Measurements from ENCODE around the gene FBXW5.

The FBXW5 gene

DNA sequence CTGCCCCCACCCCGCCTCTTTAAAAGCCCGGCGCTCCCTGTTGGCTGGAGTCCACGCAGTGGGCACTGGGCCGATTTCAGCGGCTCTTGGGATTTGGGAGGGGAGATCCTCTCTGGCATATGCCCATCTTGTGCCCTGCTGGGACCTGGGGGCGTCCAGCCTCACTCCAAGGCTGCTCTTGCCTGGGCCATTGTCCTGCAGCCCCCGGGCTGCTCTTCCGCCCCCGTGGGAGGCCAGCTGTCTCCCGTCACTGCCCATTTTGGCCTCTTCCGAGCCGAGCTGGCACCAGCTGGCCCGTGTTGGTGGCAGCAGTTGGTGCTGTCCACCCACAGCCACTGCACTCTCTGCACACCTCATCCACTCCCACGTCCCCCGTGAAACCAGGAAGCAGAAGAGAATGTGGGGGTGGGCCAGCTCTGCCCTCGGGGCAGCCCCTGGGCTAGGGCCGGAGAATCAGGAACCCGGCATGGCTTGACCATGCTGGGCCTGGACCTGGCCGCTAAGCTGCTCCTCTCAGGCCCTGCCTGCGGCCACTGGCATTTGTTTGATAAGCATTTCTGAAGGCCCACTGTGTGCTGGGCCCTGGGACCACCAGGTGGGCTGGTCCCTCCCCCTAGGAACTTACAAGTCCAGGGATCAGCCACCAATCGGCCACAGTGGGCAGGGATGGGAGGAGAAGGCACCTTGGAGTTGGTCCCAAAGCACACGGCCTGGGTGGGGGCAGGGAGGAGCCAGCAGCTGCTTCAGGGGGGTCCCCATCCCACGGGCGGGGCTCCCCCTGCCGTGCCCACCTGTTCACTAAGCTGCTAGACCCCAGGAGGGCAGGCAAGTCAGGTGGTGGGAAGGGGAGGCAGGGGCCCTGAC, 2.7 kb upstream of the FBXW5 start:
- no peak for DNase-seq

- no peak for DNase-seq
These were observed 1.9 kb upstream of the FBXW5 start for GRCh38 chr9:136946228-136947027.

DNA sequence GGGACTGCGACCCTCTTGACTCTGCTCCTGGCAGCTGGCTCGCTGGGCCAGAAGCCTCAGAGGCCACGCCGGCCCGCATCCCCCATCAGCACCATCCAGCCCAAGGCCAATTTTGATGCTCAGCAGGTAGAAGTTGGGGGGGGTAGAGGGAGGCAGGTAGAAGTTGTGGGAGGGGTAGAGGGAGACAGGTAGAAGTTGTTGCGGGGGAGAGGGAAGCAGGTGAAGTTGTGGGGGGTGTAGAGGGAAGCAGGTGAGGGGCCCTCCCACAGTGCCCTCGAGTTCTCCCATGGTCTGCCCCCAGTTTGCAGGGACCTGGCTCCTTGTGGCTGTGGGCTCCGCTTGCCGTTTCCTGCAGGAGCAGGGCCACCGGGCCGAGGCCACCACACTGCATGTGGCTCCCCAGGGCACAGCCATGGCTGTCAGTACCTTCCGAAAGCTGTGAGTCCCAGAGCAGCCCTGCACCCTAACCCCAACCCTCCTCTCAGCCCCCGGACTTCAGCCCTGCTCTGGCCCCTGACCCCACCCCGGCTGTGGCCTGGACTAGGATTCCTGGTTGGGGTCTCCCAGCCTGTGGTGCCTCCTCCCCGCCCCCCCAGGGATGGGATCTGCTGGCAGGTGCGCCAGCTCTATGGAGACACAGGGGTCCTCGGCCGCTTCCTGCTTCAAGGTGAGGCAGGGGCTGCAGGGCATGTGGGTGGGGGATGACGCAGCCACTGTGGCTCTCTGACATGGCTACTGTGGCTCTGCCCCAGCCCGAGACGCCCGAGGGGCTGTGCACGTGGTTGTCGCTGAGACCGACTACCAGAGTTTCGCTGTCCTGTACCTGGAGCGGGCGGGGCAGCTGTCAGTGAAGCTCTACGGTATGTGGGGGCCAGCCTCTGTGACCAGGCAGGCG, 1.0 kb upstream of the FBXW5 start:
- DNase-seq, result no peak

- DNase-seq, result no peak
These were observed 373 bp downstream of the FBXW5 start for GRCh38 chr9:136944212-136944518.

DNA sequence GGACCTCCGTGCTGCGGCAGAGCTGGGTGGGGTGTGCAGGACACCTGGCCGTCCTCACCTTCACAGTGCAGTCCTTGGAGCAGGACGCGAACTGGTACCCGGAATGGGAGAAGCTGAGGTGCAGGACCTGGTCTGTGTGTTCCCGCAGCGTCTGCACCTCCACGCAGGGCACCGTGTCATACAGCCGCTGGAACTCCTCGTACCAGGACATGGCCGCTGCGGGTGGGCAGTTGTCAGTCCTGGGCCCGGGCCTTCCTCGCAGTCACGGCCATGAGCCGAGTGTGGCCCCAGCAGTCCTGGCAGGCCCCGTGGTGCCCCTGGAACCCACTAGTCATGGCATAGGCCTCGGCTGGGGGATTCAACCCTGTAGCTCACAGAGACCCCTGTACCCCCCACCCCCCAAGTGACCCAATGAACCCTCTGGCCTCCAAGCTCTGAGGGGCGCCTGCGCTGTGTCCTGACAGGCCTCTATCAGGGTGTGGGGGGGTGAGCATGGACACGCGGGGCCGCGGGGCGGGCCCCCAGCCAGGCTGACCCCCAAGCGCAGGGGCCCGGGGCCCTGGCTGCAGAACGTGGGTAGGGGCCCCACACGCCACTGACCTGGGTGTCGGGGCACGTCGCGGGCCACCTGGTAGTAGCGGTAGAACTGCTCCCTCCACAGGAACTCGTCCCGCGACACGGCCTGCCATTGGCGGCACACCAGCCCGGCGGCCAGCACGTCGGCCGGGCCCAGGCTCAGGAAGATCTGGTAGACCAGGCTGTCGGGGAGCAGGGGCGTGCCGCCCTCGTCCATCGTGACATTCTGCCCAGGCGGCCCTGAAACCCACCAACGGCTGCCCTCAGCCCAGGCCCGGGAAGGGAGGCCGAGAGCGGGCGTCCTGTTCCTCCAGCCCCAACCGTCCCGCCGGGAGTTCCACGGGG, 987 bp downstream of the FBXW5 start:
- no peak for DNase-seq

DNA sequence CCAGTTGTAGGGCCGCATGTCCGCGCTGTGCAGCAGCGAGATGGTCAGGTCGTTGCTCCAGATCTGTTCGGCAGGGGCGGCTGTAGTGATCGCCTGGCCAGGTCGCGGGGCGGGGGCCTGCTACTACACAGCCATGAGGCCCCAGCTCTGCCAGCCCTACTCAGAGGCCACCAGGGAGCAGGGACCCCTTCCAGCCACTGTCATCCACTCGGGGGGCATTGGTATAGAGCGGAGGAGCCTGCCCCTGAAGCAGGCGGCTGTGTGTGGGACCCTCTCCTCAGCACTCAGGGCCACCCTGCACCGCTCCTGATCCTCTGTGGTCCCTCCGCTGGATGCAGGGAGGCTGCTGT, 1.7 kb downstream of the FBXW5 start:
- DNase-seq, result no peak

DNA sequence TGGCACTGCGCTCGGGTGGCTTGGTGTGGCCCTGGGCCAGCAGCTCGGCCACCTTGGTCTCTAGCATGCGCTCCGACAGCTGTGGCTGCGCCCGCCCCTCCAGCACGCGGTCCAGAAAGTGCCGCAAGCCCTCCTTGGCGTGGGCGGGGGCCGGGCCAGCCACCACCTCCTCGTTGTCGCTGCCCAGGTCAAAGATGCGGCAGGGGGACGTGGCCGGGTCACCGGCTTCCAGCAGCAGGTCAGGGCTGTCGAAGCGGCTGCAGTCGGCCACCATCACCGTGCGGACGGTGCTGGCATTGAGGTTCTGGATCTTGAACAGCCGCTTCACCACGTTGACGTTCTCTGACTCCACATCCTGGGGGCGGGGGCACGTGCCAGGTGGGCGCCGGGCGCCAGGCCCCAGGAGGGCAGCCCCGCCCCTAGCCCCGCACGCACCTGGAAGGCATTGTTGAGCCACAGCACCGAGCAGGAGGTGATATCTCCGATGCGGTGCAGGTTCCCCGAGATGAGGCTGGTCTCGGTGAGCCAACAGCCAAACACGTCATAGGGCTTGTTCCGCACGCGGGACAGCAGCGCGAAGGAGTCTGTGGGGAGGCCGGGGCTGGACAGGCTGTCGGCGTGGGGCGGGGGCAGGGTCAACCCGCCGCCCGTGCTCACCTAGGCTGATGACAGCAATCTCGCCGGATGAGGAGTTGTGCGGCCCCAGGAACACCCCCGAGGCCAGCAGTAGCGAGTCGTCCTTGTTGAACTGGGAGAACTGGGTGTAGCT, 2.2 kb downstream of the FBXW5 start:
- DNase-seq, result no peak

- no peak for DNase-seq
These were observed 3.1 kb downstream of the FBXW5 start for GRCh38 chr9:136941231-136942111.

DNA sequence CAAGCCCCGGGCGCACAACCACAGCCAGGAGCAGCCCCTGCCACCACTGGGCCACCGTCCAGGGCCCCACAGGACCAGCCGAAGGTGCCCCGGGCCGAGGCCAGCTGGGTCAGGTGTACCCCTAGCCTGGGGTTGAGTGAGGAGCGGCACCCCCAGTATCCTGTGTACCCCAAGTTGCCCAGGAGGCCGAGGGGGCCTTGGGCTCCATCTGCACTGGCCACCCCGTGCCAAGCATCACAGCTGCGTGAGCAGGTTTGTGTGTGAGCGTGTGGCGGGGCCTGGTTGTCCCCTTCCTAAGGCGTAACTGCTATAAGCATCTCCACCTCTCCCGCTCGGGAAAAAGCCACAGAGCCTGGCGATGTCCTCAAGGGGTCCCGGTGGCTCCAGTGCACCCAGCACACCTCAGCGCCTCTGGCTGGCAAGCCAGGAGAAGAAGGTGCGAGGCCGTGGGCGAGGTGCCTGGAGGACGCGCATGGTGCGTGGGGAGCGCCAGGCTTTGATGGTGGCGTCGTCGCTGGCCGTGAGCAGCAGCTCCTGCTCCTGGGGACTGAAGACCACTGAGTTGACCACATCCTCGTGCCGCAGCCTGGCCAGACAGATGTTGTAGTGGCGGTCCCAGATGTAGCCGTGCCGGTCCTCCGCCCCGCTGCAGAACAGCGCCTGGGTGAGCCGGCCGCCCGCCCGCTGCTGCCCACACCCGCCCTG, 3.9 kb downstream of the FBXW5 start:
- no peak for DNase-seq

DNA sequence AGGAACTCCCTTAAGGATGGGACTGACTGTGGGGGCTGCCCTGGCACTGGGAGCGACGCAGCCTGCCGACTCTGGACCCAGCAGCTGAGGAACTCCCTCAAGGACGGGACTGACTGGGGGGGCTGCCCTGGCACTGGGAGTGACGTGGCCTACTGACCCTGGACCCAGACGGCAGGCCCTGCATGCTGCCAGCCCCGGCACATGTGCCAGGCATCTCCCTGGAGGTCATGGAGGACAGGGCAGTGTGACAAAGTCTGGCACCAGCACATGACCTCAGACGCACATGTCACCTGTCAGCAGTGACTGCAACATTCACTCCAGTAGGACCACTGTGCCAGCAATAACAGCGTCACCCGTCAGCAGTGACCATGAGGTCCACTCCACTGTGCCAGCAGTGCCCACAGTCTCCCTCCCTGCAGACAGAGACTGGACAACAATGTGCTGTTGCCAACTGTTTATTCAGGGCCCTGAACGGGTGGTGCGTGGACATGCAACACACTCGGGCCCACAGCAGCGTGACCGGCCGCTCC, 4.5 kb downstream of the FBXW5 start:
- no peak for DNase-seq

DNA sequence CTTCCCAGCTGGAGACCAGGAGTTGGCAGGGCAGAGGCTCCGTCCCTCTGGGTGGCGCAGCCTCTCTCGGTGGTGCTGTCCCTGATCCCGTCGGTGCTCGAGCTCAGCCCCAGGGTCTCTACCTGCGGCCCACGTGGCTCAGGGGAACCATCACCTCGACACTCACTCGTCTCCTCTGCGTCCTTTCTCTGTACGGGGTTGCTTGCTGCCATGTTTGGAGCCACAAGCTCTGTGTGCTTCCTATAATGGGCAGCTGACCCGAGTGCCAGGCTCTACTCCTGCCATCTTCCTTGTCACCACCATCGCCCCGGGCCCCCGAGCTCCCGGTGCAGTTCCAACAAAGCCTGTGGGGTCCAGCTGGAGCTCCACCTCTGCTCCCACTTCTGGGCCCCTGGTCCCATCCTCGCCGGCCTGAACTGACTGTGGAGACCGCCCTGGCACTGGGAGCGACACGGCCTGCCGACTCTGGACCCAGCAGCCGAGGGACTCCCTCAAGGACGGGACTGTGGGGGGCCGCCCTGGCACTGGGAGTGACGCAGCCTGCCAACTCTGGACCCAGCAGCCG, 5.0 kb downstream of the FBXW5 start:
- no peak for DNase-seq

DNA sequence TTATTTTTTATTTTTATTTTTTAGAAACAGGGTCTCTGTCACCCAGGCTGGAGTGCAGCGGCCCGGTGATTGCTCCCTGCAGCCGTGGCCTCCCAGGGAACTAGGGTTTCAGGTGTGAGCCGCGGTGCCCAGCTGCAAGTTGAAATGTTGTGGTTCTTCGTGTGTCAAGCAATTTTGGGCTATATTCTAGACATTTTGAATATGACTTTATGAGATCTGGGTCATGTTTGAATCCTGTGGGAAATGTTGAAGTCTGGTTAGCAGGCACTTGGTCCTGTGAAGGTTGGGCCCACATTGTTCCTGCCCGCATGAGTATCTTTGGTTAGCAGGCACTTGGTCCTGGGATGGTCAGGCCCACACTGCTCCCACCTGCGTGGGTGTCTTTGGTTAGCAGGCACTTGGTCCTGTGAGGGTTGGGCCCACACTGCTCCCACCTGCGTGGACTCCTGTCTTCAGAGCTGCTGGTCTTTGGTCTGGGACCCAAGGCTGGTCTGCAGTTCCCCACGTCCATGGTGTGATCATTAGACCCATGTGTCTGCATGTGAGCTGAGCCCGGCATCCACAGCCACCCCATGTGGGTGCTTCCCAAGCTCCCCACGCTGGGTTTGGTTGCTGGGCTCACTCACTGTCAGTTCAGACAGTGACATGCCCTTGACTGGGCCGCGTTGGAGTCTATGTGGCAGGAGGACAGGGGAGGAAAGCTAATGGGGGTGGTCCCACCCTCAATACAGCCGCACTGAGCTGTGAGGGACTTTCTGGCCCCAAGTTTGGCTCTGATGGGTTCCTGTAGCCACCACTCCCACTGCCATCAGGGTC, 7.1 kb downstream of the FBXW5 start:
- no peak for DNase-seq

DNA sequence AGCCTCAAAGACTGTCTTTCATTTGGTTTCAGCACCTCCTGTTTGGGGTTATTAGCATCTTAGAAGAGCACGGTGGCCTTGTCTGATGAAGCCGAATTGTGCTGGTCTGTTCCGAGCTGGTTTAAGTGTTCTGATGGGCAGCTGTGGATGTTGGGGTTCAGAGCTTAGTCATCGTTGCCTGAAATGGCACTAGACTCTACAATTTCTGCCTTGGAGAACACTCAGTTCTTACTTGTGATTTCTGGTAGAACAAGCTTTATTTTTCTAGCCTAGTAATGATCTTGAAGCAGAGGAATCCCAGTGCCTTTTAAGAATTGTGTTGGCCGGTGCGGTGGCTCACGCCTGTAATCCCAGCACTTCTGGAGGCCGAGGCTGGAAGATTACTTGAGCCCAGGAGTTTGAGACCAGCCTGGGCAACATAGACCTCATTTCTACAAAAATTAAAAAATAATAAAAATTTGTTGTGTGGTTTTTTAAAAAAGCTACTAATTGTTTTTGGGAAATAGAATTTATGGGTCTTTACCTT, 7.8 kb downstream of the FBXW5 start:
- DNase-seq, result no peak

- DNase-seq, result no peak
These were observed 8.9 kb downstream of the FBXW5 start for GRCh38 chr9:136935651-136936050.

DNA sequence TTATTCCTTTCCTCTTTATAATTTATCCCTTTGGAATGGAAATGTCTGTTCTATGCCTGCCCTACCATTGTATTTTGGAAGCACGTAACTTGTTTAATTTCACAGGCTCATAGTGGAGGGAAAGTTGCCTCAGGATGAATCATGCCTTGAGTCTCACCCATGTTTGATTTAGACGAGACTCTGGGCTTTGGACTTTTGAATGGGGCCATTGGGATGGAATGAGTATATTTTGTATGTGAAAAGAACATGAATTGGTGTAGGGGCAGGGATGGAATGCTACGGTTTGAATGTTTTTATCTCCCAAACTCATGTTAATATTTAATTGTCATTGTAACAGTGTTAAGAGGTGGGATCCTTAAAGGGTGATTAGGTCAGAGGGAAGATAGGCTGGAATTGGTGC, 10.3 kb downstream of the FBXW5 start:
- no peak for DNase-seq

DNA sequence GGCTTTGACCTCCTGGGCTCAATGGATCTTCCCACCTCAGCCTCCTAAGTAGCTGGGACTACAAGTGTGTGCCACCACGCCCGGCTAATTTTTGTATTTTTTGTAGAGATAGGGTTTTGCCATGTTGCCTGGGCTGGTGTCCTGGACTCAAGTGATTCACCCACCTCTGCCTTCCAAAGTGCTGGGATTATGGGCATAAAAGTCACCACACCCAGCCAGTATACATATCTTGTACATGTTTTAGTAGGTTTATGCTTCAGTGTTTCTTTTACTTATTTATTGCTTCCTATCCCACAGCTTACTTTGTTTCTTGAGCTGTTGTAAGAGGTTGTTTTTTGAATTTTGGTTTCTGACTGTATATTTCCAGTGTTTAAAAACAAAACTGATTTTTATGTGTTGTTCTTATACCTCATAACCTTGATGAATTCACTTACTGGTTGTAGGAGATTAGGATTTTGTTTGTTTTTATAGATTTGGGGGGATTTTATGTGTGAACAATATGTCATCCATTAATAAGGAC, 12.9 kb downstream of the FBXW5 start:
- no peak for DNase-seq

DNA sequence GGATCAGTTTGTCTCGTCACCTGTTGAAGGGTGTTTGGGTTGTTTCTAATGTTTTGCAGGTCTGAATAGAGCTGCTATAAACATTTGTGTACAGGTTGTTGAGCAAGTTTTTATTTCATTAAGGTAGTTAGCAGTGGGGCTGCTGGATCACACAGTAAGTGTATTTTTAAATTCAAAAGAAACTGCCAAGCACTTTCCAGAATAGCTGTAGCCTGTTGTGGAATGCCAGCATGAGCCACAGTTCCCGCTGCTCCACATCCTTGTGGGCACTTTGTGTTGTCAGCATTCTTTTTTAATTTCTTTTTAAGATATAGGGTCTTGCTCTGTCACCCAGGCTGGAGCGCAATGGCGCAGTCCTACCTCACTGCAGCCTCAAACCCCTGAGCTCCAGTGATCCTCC, 14.5 kb downstream of the FBXW5 start:
- DNase-seq, result no peak

DNA sequence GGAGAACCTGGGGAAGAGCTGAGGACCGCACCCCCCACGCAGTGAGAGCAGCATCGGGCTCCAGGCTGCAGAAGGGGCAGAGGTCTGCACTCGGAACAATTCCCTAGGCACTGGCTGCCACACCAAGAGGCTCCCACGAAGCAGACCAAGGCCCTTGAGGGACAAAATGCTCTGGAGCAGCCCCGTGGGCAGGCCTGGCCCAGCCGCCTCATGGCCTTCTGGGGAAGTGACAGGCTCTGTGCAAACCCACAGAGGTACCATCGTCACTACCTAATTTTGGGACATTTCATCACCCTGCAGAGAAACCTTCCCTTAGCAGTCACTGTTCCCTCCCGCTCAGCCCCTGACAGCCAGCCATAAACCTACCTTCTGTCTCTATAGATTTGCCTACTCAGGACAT, 15.9 kb downstream of the FBXW5 start:
- DNase-seq, result no peak
